Peyer's patch (tissue), 4 donors: ENCODE results near the gene SBF2. TPM values are rescaled to one million over a fixed set of nuclear protein-coding genes. Genes with fewer than 3 reads are reported as not detected.
"Not testable (repeated sequence)": the region's sequence is repeated elsewhere in the genome, so short reads cannot be mapped to it uniquely, and the experiment has no call there.

Experiments used
- DNase-seq, 3 donors: peaks; one replicate each; pipeline ENCODE4 v3.0.0-alpha.2; 2017 to 2019
- H3K27ac ChIP-seq, 4 donors: fragments of 200-600 bp; sonication (generic); one replicate each; pipeline ENCODE4 v1.5.1; 2016 to 2019
- H3K27me3 ChIP-seq, 2 donors: fragments of 200-600 bp; sonication (generic); one replicate each; pipeline ENCODE4 v1.5.1; 2019
- H3K36me3 ChIP-seq, 3 donors: fragments of 200-600 bp; sonication (generic); one replicate each; pipeline ENCODE4 v1.5.1; 2016 to 2019
- H3K4me1 ChIP-seq, 4 donors: fragments of 200-600 bp; sonication (generic); one replicate each; pipeline ENCODE4 v1.5.1; 2016 to 2019
- H3K4me3 ChIP-seq, 4 donors: fragments of 200-600 bp; sonication (generic); 1 replicate in 3 of 4; 2 replicates in 1 of 4; pipeline ENCODE4 v1.5.1; 2016 to 2019; ENCODE audit warnings: mild to moderate bottlenecking in 1 of 4
- H3K9me3 ChIP-seq, 4 donors: fragments of 200-600 bp; sonication (generic); one replicate each; pipeline ENCODE4 v1.5.1; 2016 to 2019; ENCODE audit warnings: mild to moderate bottlenecking in 1 of 4
- POLR2A ChIP-seq, 2 donors: fragments of 450-650 bp; IDR thresholded peaks; one replicate each; pipeline ENCODE4 v1.5.1; 2017; ENCODE audit warnings: antibody characterized with exemption in 2 of 2, mild to moderate bottlenecking in 2 of 2, moderate library complexity in 2 of 2
- total RNA-seq, 4 donors: library from RNA; depleted of rRNA; stranded (reverse); fragments of >200 nt; gene quantifications; one replicate each; pipeline ENCODE4 v1.1.0, GENCODE V29; 2016
- TF ChIP-seq, protein P1 (sequence below), 6 experiments: fragments of 450-650 bp in 4 of 6; fragments of 200-600 bp in 2 of 6; sonication (generic) in 1 of 6; IDR thresholded peaks; one replicate each; pipeline ENCODE4 v1.5.1; 2017 to 2019; ENCODE audit warnings: antibody characterized with exemption in 6 of 6, mild to moderate bottlenecking in 3 of 6, moderate library complexity in 1 of 6

The SBF2 gene
- total RNA-seq, 4 donors from 2014 or later = 52.7 to 70.1 (median 56.7) TPM

GRCh38 chr11:10130875-10131274 is 163.1 kb downstream of the SBF2 start:
- no peak overlapping the region for H3K4me3 ChIP-seq
- H3K4me1 ChIP-seq = no peaks in the 10 kb centered on the region
- no peaks in the 10 kb centered on the region for H3K27me3 ChIP-seq
- TF ChIP-seq, protein P1, sequence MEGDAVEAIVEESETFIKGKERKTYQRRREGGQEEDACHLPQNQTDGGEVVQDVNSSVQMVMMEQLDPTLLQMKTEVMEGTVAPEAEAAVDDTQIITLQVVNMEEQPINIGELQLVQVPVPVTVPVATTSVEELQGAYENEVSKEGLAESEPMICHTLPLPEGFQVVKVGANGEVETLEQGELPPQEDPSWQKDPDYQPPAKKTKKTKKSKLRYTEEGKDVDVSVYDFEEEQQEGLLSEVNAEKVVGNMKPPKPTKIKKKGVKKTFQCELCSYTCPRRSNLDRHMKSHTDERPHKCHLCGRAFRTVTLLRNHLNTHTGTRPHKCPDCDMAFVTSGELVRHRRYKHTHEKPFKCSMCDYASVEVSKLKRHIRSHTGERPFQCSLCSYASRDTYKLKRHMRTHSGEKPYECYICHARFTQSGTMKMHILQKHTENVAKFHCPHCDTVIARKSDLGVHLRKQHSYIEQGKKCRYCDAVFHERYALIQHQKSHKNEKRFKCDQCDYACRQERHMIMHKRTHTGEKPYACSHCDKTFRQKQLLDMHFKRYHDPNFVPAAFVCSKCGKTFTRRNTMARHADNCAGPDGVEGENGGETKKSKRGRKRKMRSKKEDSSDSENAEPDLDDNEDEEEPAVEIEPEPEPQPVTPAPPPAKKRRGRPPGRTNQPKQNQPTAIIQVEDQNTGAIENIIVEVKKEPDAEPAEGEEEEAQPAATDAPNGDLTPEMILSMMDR (IDR thresholded peaks at IDR 0.05) = no peak
- TF ChIP-seq POLR2A (IDR thresholded peaks at IDR 0.05) = no peak
- H3K36me3 ChIP-seq = no peaks in the 10 kb centered on the region
- DNase-seq = no peak
- H3K27ac ChIP-seq = no peak overlapping the region
- H3K9me3 ChIP-seq = no peaks in the 10 kb centered on the region

- not testable (repeated sequence) for H3K36me3 ChIP-seq, H3K9me3 ChIP-seq, H3K27ac ChIP-seq, H3K4me3 ChIP-seq, H3K27me3 ChIP-seq, H3K4me1 ChIP-seq, DNase-seq
Measured at GRCh38 chr11:10129184-10129583, 164.8 kb downstream of the SBF2 start.

GRCh38 chr11:10125522-10126133 is 168.4 kb downstream of the SBF2 start:
- Histone ChIP-seq H3K27me3 (no peaks in the 10 kb centered on the region), H3K9me3 (no peaks in the 10 kb centered on the region), H3K36me3 (no peaks in the 10 kb centered on the region), H3K4me3 (no peak overlapping the region), H3K27ac (no peak overlapping the region), H3K4me1 (no peaks in the 10 kb centered on the region)
- no peak for TF ChIP-seq POLR2A (IDR thresholded peaks at IDR 0.05)
- TF ChIP-seq, protein P1 (IDR thresholded peaks at IDR 0.05) = no peak
- no peak for DNase-seq

GRCh38 chr11:10122326-10123197 is 171.5 kb downstream of the SBF2 start:
- Histone ChIP-seq H3K27me3 (no peaks in the 10 kb centered on the region), H3K36me3 (no peaks in the 10 kb centered on the region), H3K9me3 (no peaks in the 10 kb centered on the region), H3K27ac (no peak overlapping the region), H3K4me3 (no peak overlapping the region), H3K4me1 (no peaks in the 10 kb centered on the region)
- TF ChIP-seq POLR2A (IDR thresholded peaks at IDR 0.05) = no peak
- TF ChIP-seq, protein P1 (IDR thresholded peaks at IDR 0.05) = no peak
- DNase-seq = no peak

- no peak overlapping the region for H3K27ac ChIP-seq
- H3K4me1 ChIP-seq = no peaks in the 10 kb centered on the region
- H3K36me3 ChIP-seq = no peaks in the 10 kb centered on the region
- no peaks in the 10 kb centered on the region for H3K9me3 ChIP-seq
- no peak overlapping the region for H3K4me3 ChIP-seq
- H3K27me3 ChIP-seq = no peaks in the 10 kb centered on the region
- TF ChIP-seq, protein P1 (IDR thresholded peaks at IDR 0.05) = no peak
- TF ChIP-seq POLR2A (IDR thresholded peaks at IDR 0.05) = no peak
- no peak for DNase-seq
Measured at GRCh38 chr11:10118865-10119264, 175.2 kb downstream of the SBF2 start.

GRCh38 chr11:10117709-10118351 is 176.2 kb downstream of the SBF2 start:
- TF ChIP-seq, protein P1 (IDR thresholded peaks at IDR 0.05) = no peak
- no peak for TF ChIP-seq POLR2A (IDR thresholded peaks at IDR 0.05)
- no peaks in the 10 kb centered on the region for H3K36me3 ChIP-seq
- no peaks in the 10 kb centered on the region for H3K9me3 ChIP-seq
- H3K27me3 ChIP-seq = no peaks in the 10 kb centered on the region
- H3K27ac ChIP-seq = no peak overlapping the region
- no peak for DNase-seq
- H3K4me1 ChIP-seq = no peaks in the 10 kb centered on the region
- H3K4me3 ChIP-seq = no peak overlapping the region
